ENCODE results near the gene OR52M1.

Gene OR52M1

GRCh38 chr11:4576880-4577279 lies 31.9 kb downstream of the OR52M1 start:
- no peak for DNase-seq

GRCh38 chr11:4577761-4578160 lies 32.8 kb downstream of the OR52M1 start:
- no peak for DNase-seq

- DNase-seq, result no peak
These were observed 33.6 kb downstream of the OR52M1 start for GRCh38 chr11:4578624-4579023.

- DNase-seq, result no peak
These were observed 35.1 kb downstream of the OR52M1 start for GRCh38 chr11:4580124-4580523.

- DNase-seq, result no peak
These were observed 36.5 kb downstream of the OR52M1 start, which contains the start of gene OR52I2 for GRCh38 chr11:4581443-4581842. Gene OR52I2 (plus strand): TSS chr11:4581743.

- no peak for DNase-seq
These were observed 44.0 kb downstream of the OR52M1 start for GRCh38 chr11:4589017-4589416.

- no peak for DNase-seq
These were observed 48.7 kb downstream of the OR52M1 start, which contains the start of gene OR52I1 for GRCh38 chr11:4593739-4594138. Gene OR52I1 (plus strand): TSS chr11:4594039. CDS start chr11:4594039, 0 bp downstream.

Data from CD4-positive, alpha-beta T cell treated with Interleukin-4 for 4 hours (primary cell).